Heart left ventricle (tissue), 16 donors: Measurements from ENCODE around the gene KIF24. TPM values are rescaled to one million over a fixed set of nuclear protein-coding genes. Genes with fewer than 3 reads are reported as not detected.
A peak's percentile ranks its signal among the peaks of the same experiment; 100 is the strongest.

Experiments
- ATAC-seq, 4 donors: fragments of 200-7000 bp; cut with Tn5 transposase; one replicate each; pipeline ENCODE4 v1.9.1; 2020 to 2022; ENCODE audit warnings: moderate library complexity in 4 of 4, mild to moderate bottlenecking in 3 of 4, moderate number of reproducible peaks in 1 of 4
- DNase-seq, 5 donors: peaks; one replicate each; pipeline ENCODE4 v3.0.0-alpha.2; 2020
- H3K27ac ChIP-seq, 12 donors: fragments of 200-600 bp; sonication (generic) in 4 of 12; one replicate each; pipeline versions ENCODE4 v1.5.0 to v1.8.0; 2016 to 2022; ENCODE audit warnings: mild to moderate bottlenecking in 2 of 12
- H3K27me3 ChIP-seq, 9 donors: fragments of 200-600 bp; sonication (generic) in 2 of 9; one replicate each; pipeline versions ENCODE4 v1.5.1 to v1.8.0; 2016 to 2022; ENCODE audit warnings: mild to moderate bottlenecking in 3 of 9
- H3K36me3 ChIP-seq, 9 donors: fragments of 200-600 bp; sonication (generic) in 2 of 9; one replicate each; pipeline versions ENCODE4 v1.5.0 to v1.8.0; 2018 to 2022; ENCODE audit warnings: mild to moderate bottlenecking in 2 of 9
- H3K4me1 ChIP-seq, 12 donors: fragments of 200-600 bp; sonication (generic) in 4 of 12; one replicate each; pipeline versions ENCODE4 v1.5.0 to v1.8.0; 2016 to 2022; ENCODE audit warnings: mild to moderate bottlenecking in 3 of 12
- H3K4me3 ChIP-seq, 12 donors: fragments of 200-600 bp; sonication (generic) in 4 of 12; one replicate each; pipeline versions ENCODE4 v1.5.0 to v1.8.0; 2017 to 2022; ENCODE audit warnings: mild to moderate bottlenecking in 9 of 12, moderate library complexity in 4 of 12
- H3K9me3 ChIP-seq, 12 donors: fragments of 200-600 bp; sonication (generic) in 4 of 12; one replicate each; pipeline versions ENCODE4 v1.5.0 to v1.8.0; 2016 to 2022; ENCODE audit warnings: mild to moderate bottlenecking in 1 of 12
- CTCF ChIP-seq, 12 donors: fragments of 200-600 bp; sonication (generic) in 4 of 12; IDR thresholded peaks; one replicate each; pipeline versions ENCODE4 v1.5.0 to v1.8.0; 2018 to 2022; ENCODE audit warnings: antibody characterized with exemption in 12 of 12, mild to moderate bottlenecking in 5 of 12
- POLR2A ChIP-seq, 2 donors: fragments of 450-650 bp; IDR thresholded peaks; one replicate each; pipeline ENCODE4 v1.6.1; 2017; ENCODE audit warnings: antibody characterized with exemption in 2 of 2, mild to moderate bottlenecking in 2 of 2, moderate library complexity in 2 of 2
- WGBS, 4 donors: extraction: QIAGEN DNeasy Blood & Tissue Kit in 2 of 4; methylation state at CpG; one replicate each; pipeline versions ENCODE4 v1.1.5 to v1.1.7; 2013 to 2018; 5-methylcytosine and 5-hydroxymethylcytosine counted together
- intact Hi-C, 10 donors: fragments of 100-400 bp; cut with DNase I; formaldehyde crosslinking; loops; one replicate each; pipeline versions ENCODE4 v1.11.1 to v1.14.2; 2022
- long read RNA-seq, 3 donors: library from polyadenylated mRNA; unstranded; transcript quantifications; one replicate each; pipeline ENCODE4 v2.0.0, GENCODE V29; 2020 to 2021
- polyA plus RNA-seq, 2 donors: library from polyadenylated mRNA; stranded (reverse); fragments of 200-250 nt; gene quantifications; one replicate each; pipeline ENCODE4 v1.2.3, GENCODE V29; 2013
- total RNA-seq, 9 donors: library from RNA; depleted of rRNA in 2 of 9; stranded (reverse); fragments of >200 nt in 2 of 9; fragmentation: NEBNext Ultra II Directional in 3 of 9; extraction: Animal tissue kit (Norgen Biotek cat#: 25700) in 3 of 9; gene quantifications; one replicate each; pipeline versions ENCODE4 v1.1.0 to v1.2.4, GENCODE V29; 2016 to 2023
- donor health status: ischemic (EF 13 %, LVEDD 7.1; RV severe dilation, severe dysfunction).
- donor health status: healthy with polysubstance abuse.
- donor health status: DM: no; HTN: yes; CAD: no.
- donor health status: DM: no; HTN: no; CAD: no.
- donor health status: ischemic (EF 25% LVEDD 6.9; RV normal size, moderate dysfunction).
- donor health status: ischemic (EF 25% LVEDD 5.7; RV mildly dilated, moderate dysfunction).
- donor health status: healthy.
- donor health status: DM: yes; HTN: yes; CAD: no.
- donor health status: ischemic (EF 35%, LVEDD 5.7; RV mildly dilated, moderate dysfunction).
- donor health status: nonischemic (EF 11% LVEDD 7.7; RV severe dilation, severe dysfunction).
- donor health status: DM: yes; HTN: yes; CAD: no.
- donor health status: PGD.
- donor health status: ischemic (EF 29% LVEDD 5.4; RV normal size, mild dysfunction).
- donor health status: nonischemic (EF 23%, LVEDD 6.1; RV moderate dilation, normal function).

The KIF24 gene
- total RNA-seq, result 1 to 10 TPM in 2 of 9 donors, under 1 TPM in 7; 0.25 to 1.6 (median 0.67) TPM
- polyA plus RNA-seq, result under 1 TPM; 0.19 to 0.64 TPM
- long read RNA-seq, donor 1, partial matches to known transcripts, result 0 of 3 reads
- long read RNA-seq, donor 1, other reads (novel, unspliced or antisense), result 3 of 3 reads
- long read RNA-seq, donor 2, partial matches to known transcripts, result 0 of 2 reads
- long read RNA-seq, donor 2, other reads (novel, unspliced or antisense), result 2 of 2 reads
- long read RNA-seq, donor 3, partial matches to known transcripts, result 3 of 3 reads
- long read RNA-seq, donor 3, other reads (novel, unspliced or antisense), result 0 of 3 reads

- TF ChIP-seq POLR2A (IDR thresholded peaks at IDR 0.05) (peak in 1 of 2 donors; percentile 88), CTCF (IDR thresholded peaks at IDR 0.05) (peak in 4 of 12 donors; percentile 7 to 33 (median 10))
- Histone ChIP-seq H3K4me1 (peaks cover 0 to 35% (median 14%) of the 10 kb centered on the region in 12 donors), H3K4me3 (peak within 1 kb of the TSS; percentile 47 to 88 (median 80)), H3K36me3 (no peaks in the 10 kb centered on the region), H3K9me3 (no peaks in the 10 kb centered on the region), H3K27me3 (no peaks in the 10 kb centered on the region), H3K27ac (peak within 1 kb of the TSS; percentile 88 to 96 (median 91))
- WGBS, 4 donors, result 0% methylated on average over 40 to 64 of the region's 64 CpGs
- peak; percentile 97 to 98 (median 98) for ATAC-seq
- intact Hi-C loops, result loop anchor here in 3 of 10 donors (5.0 to 10.0 kb wide), 3 partner anchors 72 to 128 kb away; partner anchors contain the start of genes DNAI1 (in 1 of the 3) and FAM219A (in 1 of the 3)
- peak; percentile 96 to 99 (median 98) for DNase-seq
These were observed at the start of gene KIF24, which contains the start of gene NUDT2 for GRCh38 chr9:34328987-34329832. TSS of gene KIF24 (minus strand) at chr9:34329268. CDS start at chr9:34311346, 17,922 bp downstream. TSS of gene NUDT2 (plus strand) at chr9:34329569. CDS start at chr9:34339040, 9,471 bp downstream.

- intact Hi-C loops, result loop anchor here (1.0 to 5.0 kb wide), 7 partner anchors 45 to 251 kb away; partner anchors contain the start of gene DCAF12 (in 1 of the 10)
- H3K27ac ChIP-seq, result peak overlapping the region in 3 of 12 donors; percentile 9 to 31 (median 25)
These were observed 49.5 kb upstream of the KIF24 start for GRCh38 chr9:34378376-34379060.

GRCh38 chr9:34377404-34377746, 48.3 kb upstream of the KIF24 start:
- peak overlapping the region; percentile 8 to 85 (median 76) for H3K27ac ChIP-seq
- peak overlapping the region; percentile 57 to 90 (median 80) for H3K4me3 ChIP-seq
- TF ChIP-seq POLR2A (IDR thresholded peaks at IDR 0.05) (no peak), CTCF (IDR thresholded peaks at IDR 0.05) (no peak)
- no peak for ATAC-seq
- peaks cover 0 to 2% (median 0%) of the 10 kb centered on the region in 9 donors for H3K27me3 ChIP-seq
- H3K9me3 ChIP-seq, result no peaks in the 10 kb centered on the region
- WGBS, 4 donors, result 5 to 9% (median 7%) methylated on average over 16 to 21 of the region's 21 CpGs
- peak in 1 of 5 donors; percentile 40 for DNase-seq
- intact Hi-C loops, result loop anchor here in 6 of 10 donors (5.0 kb wide), 3 partner anchors 120 to 250 kb away; partner anchors contain the start of gene DCAF12 (in 1 of the 6)
- peaks cover 0 to 53% (median 28%) of the 10 kb centered on the region in 12 donors for H3K4me1 ChIP-seq
- peaks cover 0 to 2% (median 0%) of the 10 kb centered on the region in 9 donors for H3K36me3 ChIP-seq

More at GRCh38 chr9:34378376-34379060, 49.5 kb upstream of the KIF24 start:
- peaks cover 0 to 53% (median 28%) of the 10 kb centered on the region in 12 donors for H3K4me1 ChIP-seq
- ATAC-seq (no peak), DNase-seq (no peak)
- H3K27me3 ChIP-seq, result no peaks in the 10 kb centered on the region
- no peaks in the 10 kb centered on the region for H3K9me3 ChIP-seq
- TF ChIP-seq POLR2A (IDR thresholded peaks at IDR 0.05) (no peak), CTCF (IDR thresholded peaks at IDR 0.05) (no peak)
- no peaks in the 10 kb centered on the region for H3K36me3 ChIP-seq
- H3K4me3 ChIP-seq, result no peak overlapping the region
- 93 to 98% (median 96%) methylated on average over 3 of the region's 3 CpGs for WGBS, 4 donors
